Endothelial cell of umbilical vein (primary cell): Measurements from ENCODE around the gene ANKRD44. TPM values are rescaled to one million over a fixed set of nuclear protein-coding genes. Genes with fewer than 3 reads are reported as not detected.

ENCODE experiments used
- BruUV-seq: library from RNA; stranded (reverse); fragments of 400-500 nt; replicated peaks from 2 replicates; lab custom pipeline; 2021; lab: Mats Ljungman, UMichigan
- CTCF ChIA-PET: fragments of 300-600, 350-600 bp; sonication (Branson Sonifier 250); formaldehyde crosslinking; loops from one replicate; lab custom pipeline; 2021; ENCODE audit warnings: antibody characterized with exemption, inconsistent platforms; lab: Charles Lee
- POLR2A ChIA-PET: fragments of 300-600, 350-600 bp; sonication (Branson Sonifier 250); formaldehyde crosslinking; loops from one replicate; lab custom pipeline; 2021; ENCODE audit warnings: antibody characterized with exemption, inconsistent platforms; lab: Charles Lee
- DNase-seq: peaks from one replicate; pipeline ENCODE4 v3.0.0-alpha.2; 2011; ENCODE audit warnings: low read depth, low spot score
- FAIRE-seq: peaks from 2 replicates; lab custom pipeline; 2011; peaks lifted over from hg19 to GRCh38; lab: Jason Lieb, UNC
- H2AFZ ChIP-seq: 2 replicates; pipeline ENCODE4 v1.6.0; 2012; ENCODE audit warnings: low read depth, low read length, control low read depth, inconsistent platforms
- H3K27ac ChIP-seq: 2 replicates; pipeline ENCODE4 v1.5.1; 2011; ENCODE audit warnings: low read depth, mild to moderate bottlenecking, control low read depth, low read length, moderate library complexity; ENCODE audit not compliant: insufficient read depth
- H3K27me3 ChIP-seq, 2 experiments: 2 replicates each; pipeline versions ENCODE4 v1.6.0 to v1.6.1; 2011; ENCODE audit warnings: low read length in 2 of 2, mixed read lengths in 1 of 2; ENCODE audit not compliant: control insufficient read depth in 2 of 2, insufficient read depth in 2 of 2
- H3K36me3 ChIP-seq, 2 experiments: 2 replicates in 1 of 2; 3 replicates in 1 of 2; pipeline ENCODE4 v1.5.1; 2011; ENCODE audit warnings: low read length in 2 of 2, mild to moderate bottlenecking in 1 of 2, moderate library complexity in 1 of 2; ENCODE audit not compliant: control insufficient read depth in 2 of 2, insufficient read depth in 2 of 2; ENCODE audit errors: extremely low read depth in 1 of 2
- H3K4me1 ChIP-seq: 3 replicates; pipeline ENCODE4 v1.5.1; 2011; ENCODE audit warnings: mild to moderate bottlenecking, low read length; ENCODE audit not compliant: control insufficient read depth, insufficient read depth; ENCODE audit errors: extremely low read depth
- H3K4me2 ChIP-seq: 2 replicates; pipeline ENCODE4 v1.6.1; 2011; ENCODE audit warnings: low read length, control low read depth, mixed read lengths; ENCODE audit not compliant: insufficient read depth
- H3K4me3 ChIP-seq, 3 experiments: fragments of 200-600 bp in 1 of 3; sonication (generic), shearing (Covaris generic) in 1 of 3; replicated peaks in 1 of 3; 2 replicates each; pipeline ENCODE4 v1.5.1; 2011 to 2016; ENCODE audit warnings: control low read depth in 3 of 3, low read length in 3 of 3, mild to moderate bottlenecking in 2 of 3, inconsistent platforms in 1 of 3, low read depth in 1 of 3, moderate library complexity in 1 of 3; ENCODE audit not compliant: insufficient read depth in 1 of 3
- H3K79me2 ChIP-seq: 2 replicates; pipeline ENCODE4 v1.6.0; 2012; ENCODE audit warnings: low read length, inconsistent platforms; ENCODE audit not compliant: control insufficient read depth, insufficient read depth
- H3K9ac ChIP-seq: replicated peaks from 2 replicates; pipeline ENCODE3; 2011; ENCODE audit warnings: low read length, control low read depth; ENCODE audit not compliant: insufficient read depth; ENCODE audit errors: extremely low read depth
- H3K9me1 ChIP-seq: replicated peaks from 3 replicates; pipeline ENCODE4 v1.6.0; 2011; ENCODE audit warnings: mild to moderate bottlenecking, low read length; ENCODE audit not compliant: control insufficient read depth, insufficient read depth; ENCODE audit errors: extremely low read depth
- H3K9me3 ChIP-seq: replicated peaks from 2 replicates; pipeline ENCODE4 v1.5.1; 2012; ENCODE audit warnings: low read length, inconsistent platforms; ENCODE audit not compliant: control insufficient read depth, insufficient read depth
- H4K20me1 ChIP-seq: replicated peaks from 2 replicates; pipeline ENCODE3; 2011; ENCODE audit warnings: mild to moderate bottlenecking, low read length; ENCODE audit not compliant: control insufficient read depth, insufficient read depth; ENCODE audit errors: extremely low read depth
- EZH2 ChIP-seq: IDR thresholded peaks from 2 replicates; pipeline ENCODE4 v1.6.1; 2012; ENCODE audit warnings: borderline replicate concordance, low read depth, mild to moderate bottlenecking, moderate library complexity, low read length, inconsistent platforms; ENCODE audit not compliant: severe bottlenecking
- FOS ChIP-seq: IDR thresholded peaks from 2 replicates; pipeline ENCODE4 v1.6.1; 2011; ENCODE audit warnings: mild to moderate bottlenecking, low read length, moderate library complexity, borderline replicate concordance; ENCODE audit not compliant: insufficient read depth
- GATA2 ChIP-seq: IDR thresholded peaks from 2 replicates; pipeline ENCODE4 v1.7.0; 2011; ENCODE audit warnings: low read depth, mild to moderate bottlenecking, moderate library complexity, mixed read lengths, low read length; ENCODE audit not compliant: insufficient read length, insufficient read depth
- JUN ChIP-seq: IDR thresholded peaks from 2 replicates; pipeline ENCODE4 v1.6.1; 2011; ENCODE audit warnings: borderline replicate concordance, low read depth; ENCODE audit not compliant: insufficient read length, insufficient read depth
- MYC ChIP-seq: IDR thresholded peaks from one replicate; pipeline ENCODE4 v1.6.1; 2011; ENCODE audit warnings: mild to moderate bottlenecking, low read depth, low read length
- POLR2A ChIP-seq: IDR thresholded peaks from 2 replicates; pipeline ENCODE4 v1.6.1; 2012; ENCODE audit warnings: low read depth, mild to moderate bottlenecking, control low read depth, low read length
- POLR2AphosphoS5 ChIP-seq: IDR thresholded peaks from 2 replicates; pipeline ENCODE4 v1.6.1; 2012; ENCODE audit warnings: low read depth, mild to moderate bottlenecking, control low read depth, low read length, moderate library complexity; ENCODE audit not compliant: insufficient read depth
- dilution Hi-C: fragments of 300-500 bp; cut with MboI; formaldehyde crosslinking; loops from one replicate; pipeline ENCODE4 v1.15.0; 2019; ENCODE audit warnings: low sequenced_read_pairs; ENCODE audit not compliant: extremely low pct_ligation_motif_present
- intact Hi-C: fragments of 100-400 bp; cut with micrococcal nuclease; formaldehyde crosslinking; loops from one replicate; pipeline ENCODE4 v1.10.0; 2022
- polyA plus RNA-seq, 4 experiments: library from polyadenylated mRNA; depleted of rRNA in 3 of 4; stranded (reverse) in 3 of 4; unstranded in 1 of 4; fragments of >200 nt; gene quantifications; 2 replicates each; pipeline versions ENCODE4 v1.2.1 to v1.2.3, GENCODE V29; 2011 to 2012; ENCODE audit warnings: missing spikeins in 1 of 4
- total RNA-seq: library from RNA; stranded (reverse); gene quantifications from 2 replicates; pipeline ENCODE4 v1.2.3, GENCODE V29; 2021
- TF ChIP-seq, protein P1 (sequence below): IDR thresholded peaks from 2 replicates; pipeline ENCODE4 v1.6.1; 2011; ENCODE audit not compliant: insufficient read depth, insufficient read length
- TF ChIP-seq, protein P2 (sequence below), 2 donors: IDR thresholded peaks; 1 replicate in 1 of 2; 2 replicates in 1 of 2; pipeline ENCODE4 v1.5.1; 2011; ENCODE audit warnings: low read length in 2 of 2, mild to moderate bottlenecking in 2 of 2, moderate library complexity in 2 of 2, control low read depth in 1 of 2, inconsistent platforms in 1 of 2, low read depth in 1 of 2; ENCODE audit not compliant: insufficient read depth in 1 of 2; ENCODE audit errors: extremely low read depth in 1 of 2

The ANKRD44 gene
- total and polyA plus RNA-seq, 2 donors (not counting 3 experiments of a cell fraction or from before 2014, with no cell fraction given): 3.4 to 6.1 TPM

DNA sequence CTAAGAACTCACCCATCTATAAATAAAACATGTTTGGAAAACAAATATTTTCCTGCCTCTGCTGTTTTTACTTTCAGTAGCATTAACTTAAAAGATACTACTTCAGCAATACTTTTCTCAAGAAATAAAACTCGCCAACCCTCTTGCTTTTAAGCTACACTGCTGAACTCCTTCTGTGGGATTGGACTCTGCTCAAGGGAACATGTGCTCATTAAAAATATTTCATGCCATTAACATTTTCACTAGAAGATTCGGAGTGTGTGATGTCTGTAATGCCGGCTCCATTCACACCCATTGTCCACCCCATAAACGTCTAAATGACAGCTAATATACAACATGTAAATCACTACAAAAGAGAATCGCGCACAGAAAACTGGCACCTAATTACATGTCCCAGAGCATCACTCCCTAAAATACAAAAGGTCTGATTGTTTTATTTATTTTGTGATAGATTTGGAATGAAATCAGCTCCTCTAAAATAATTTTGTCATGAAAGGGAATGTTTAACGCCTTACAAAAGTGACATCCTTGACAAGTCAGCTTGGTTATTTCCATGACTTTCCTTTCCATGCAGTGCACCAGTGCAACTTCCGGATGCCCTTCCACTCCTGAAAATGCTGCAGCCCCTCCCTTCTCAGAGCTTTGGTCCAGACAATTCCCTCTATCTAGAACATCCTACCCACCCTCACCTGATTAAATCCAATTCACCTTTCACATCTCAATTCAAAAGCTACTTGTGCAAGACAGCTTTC is 73.1 kb downstream of the ANKRD44 start:
- no peak for DNase-seq
- Histone ChIP-seq H3K9me3 (no peaks in the 10 kb centered on the region), H3K9ac (no peak overlapping the region), H3K27me3 (no peaks in the 10 kb centered on the region), H3K4me3 (no peak overlapping the region), H3K36me3 (no peaks in the 10 kb centered on the region), H4K20me1 (no peaks in the 10 kb centered on the region), H2AFZ (no peak overlapping the region), H3K4me1 (no peaks in the 10 kb centered on the region), H3K27ac (no peak overlapping the region), H3K9me1 (no peaks in the 10 kb centered on the region), H3K79me2 (no peaks in the 10 kb centered on the region), H3K4me2 (no peak overlapping the region)
- no TSS peak for BruUV-seq
- dilution Hi-C loops: no loop called here
- CTCF ChIA-PET: interaction anchor here (0.7 to 1.3 kb wide), 3 partner anchors 9 to 46 kb away, joined by 3 to 4 read pairs (median 3); no protein-coding TSS in a partner anchor
- intact Hi-C loops: no loop called here
- POLR2A ChIA-PET: no interaction called here
- FAIRE-seq: no peak
- TF ChIP-seq POLR2AphosphoS5 (no peak), POLR2A (no peak), FOS (no peak), GATA2 (no peak), EZH2 (no peak), MYC (no peak), JUN (no peak)
- TF ChIP-seq, protein P1, sequence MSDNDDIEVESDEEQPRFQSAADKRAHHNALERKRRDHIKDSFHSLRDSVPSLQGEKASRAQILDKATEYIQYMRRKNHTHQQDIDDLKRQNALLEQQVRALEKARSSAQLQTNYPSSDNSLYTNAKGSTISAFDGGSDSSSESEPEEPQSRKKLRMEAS: no peak
- TF ChIP-seq, protein P2, sequence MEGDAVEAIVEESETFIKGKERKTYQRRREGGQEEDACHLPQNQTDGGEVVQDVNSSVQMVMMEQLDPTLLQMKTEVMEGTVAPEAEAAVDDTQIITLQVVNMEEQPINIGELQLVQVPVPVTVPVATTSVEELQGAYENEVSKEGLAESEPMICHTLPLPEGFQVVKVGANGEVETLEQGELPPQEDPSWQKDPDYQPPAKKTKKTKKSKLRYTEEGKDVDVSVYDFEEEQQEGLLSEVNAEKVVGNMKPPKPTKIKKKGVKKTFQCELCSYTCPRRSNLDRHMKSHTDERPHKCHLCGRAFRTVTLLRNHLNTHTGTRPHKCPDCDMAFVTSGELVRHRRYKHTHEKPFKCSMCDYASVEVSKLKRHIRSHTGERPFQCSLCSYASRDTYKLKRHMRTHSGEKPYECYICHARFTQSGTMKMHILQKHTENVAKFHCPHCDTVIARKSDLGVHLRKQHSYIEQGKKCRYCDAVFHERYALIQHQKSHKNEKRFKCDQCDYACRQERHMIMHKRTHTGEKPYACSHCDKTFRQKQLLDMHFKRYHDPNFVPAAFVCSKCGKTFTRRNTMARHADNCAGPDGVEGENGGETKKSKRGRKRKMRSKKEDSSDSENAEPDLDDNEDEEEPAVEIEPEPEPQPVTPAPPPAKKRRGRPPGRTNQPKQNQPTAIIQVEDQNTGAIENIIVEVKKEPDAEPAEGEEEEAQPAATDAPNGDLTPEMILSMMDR (IDR thresholded peaks at IDR 0.05; ENCODE audit: extremely low read depth in 1 of 2, insufficient read depth in 1 of 2, low read depth in 1 of 2, low read length in 2 of 2): no peak
